Left lobe of liver (tissue), 2 donors: Measurements from ENCODE around the gene PPIB. TPM values are rescaled to one million over a fixed set of nuclear protein-coding genes. Genes with fewer than 3 reads are reported as not detected.
A peak's percentile ranks its signal among the peaks of the same experiment; 100 is the strongest.

Experiments
- ATAC-seq: fragments of 200-7000 bp; cut with Tn5 transposase; one replicate; pipeline ENCODE4 v1.9.1; 2020; ENCODE audit warnings: mild to moderate bottlenecking, moderate library complexity
- DNase-seq: peaks from one replicate; pipeline ENCODE4 v3.0.0-alpha.2; 2020; ENCODE audit warnings: low spot score
- total RNA-seq: library from RNA; stranded (reverse); gene quantifications from one replicate; pipeline ENCODE4 v1.2.1, GENCODE V29; 2021
- donor health status: DM: no; HTN: no; CAD: no; lungs with moderate emphysema.
- donor health status: DM: no; HTN: yes; CAD: no.

PPIB gene
- total RNA-seq, 1 donor from 2014 or later, result 474 TPM

- DNase-seq (no peak), ATAC-seq (no peak)
These were observed 4.3 kb downstream of the PPIB start for GRCh38 chr15:64158363-64159134.

- DNase-seq (no peak), ATAC-seq (no peak)
These were observed 5.2 kb downstream of the PPIB start for GRCh38 chr15:64157599-64158125.

GRCh38 chr15:64156652-64157331 lies 6.0 kb downstream of the PPIB start:
- DNase-seq, result no peak
- ATAC-seq, result no peak

GRCh38 chr15:64155802-64156651 lies 6.8 kb downstream of the PPIB start:
- ATAC-seq (no peak), DNase-seq (no peak)

GRCh38 chr15:64153480-64154367 lies 9.1 kb downstream of the PPIB start:
- ATAC-seq, result peak; percentile 79

GRCh38 chr15:64152507-64153387 lies 10.1 kb downstream of the PPIB start:
- ATAC-seq (no peak), DNase-seq (no peak)

More at GRCh38 chr15:64153480-64154367, 9.1 kb downstream of the PPIB start:
- DNase-seq, result peak; percentile 92

GRCh38 chr15:64151727-64152506 lies 10.9 kb downstream of the PPIB start, which contains the start of gene SNX22:
Gene SNX22 (plus strand): TSS chr15:64151731. CDS start chr15:64151776, 45 bp downstream.
- ATAC-seq (peak; percentile 10), DNase-seq (no peak)

- ATAC-seq, result no peak
- no peak for DNase-seq
These were observed 12.8 kb downstream of the PPIB start for GRCh38 chr15:64149893-64150578.

- DNase-seq (no peak), ATAC-seq (no peak)
These were observed 13.4 kb downstream of the PPIB start for GRCh38 chr15:64149424-64149823.

- no peak for DNase-seq
- no peak for ATAC-seq
These were observed 14.2 kb downstream of the PPIB start for GRCh38 chr15:64148581-64148980.

GRCh38 chr15:64148168-64148567 lies 14.7 kb downstream of the PPIB start:
- DNase-seq, result no peak
- no peak for ATAC-seq

GRCh38 chr15:64146885-64147681 lies 15.7 kb downstream of the PPIB start:
- ATAC-seq (no peak), DNase-seq (no peak)

- no peak for DNase-seq
- ATAC-seq, result no peak
These were observed 16.3 kb downstream of the PPIB start for GRCh38 chr15:64146520-64146884.

GRCh38 chr15:64146041-64146440 lies 16.8 kb downstream of the PPIB start:
- DNase-seq, result no peak
- ATAC-seq, result no peak

- no peak for ATAC-seq
- DNase-seq, result no peak
These were observed 18.1 kb downstream of the PPIB start for GRCh38 chr15:64144565-64145281.

GRCh38 chr15:64144192-64144564 lies 18.6 kb downstream of the PPIB start:
- DNase-seq (no peak), ATAC-seq (no peak)
